Measurements from ENCODE around the gene RGS14.

DNA sequence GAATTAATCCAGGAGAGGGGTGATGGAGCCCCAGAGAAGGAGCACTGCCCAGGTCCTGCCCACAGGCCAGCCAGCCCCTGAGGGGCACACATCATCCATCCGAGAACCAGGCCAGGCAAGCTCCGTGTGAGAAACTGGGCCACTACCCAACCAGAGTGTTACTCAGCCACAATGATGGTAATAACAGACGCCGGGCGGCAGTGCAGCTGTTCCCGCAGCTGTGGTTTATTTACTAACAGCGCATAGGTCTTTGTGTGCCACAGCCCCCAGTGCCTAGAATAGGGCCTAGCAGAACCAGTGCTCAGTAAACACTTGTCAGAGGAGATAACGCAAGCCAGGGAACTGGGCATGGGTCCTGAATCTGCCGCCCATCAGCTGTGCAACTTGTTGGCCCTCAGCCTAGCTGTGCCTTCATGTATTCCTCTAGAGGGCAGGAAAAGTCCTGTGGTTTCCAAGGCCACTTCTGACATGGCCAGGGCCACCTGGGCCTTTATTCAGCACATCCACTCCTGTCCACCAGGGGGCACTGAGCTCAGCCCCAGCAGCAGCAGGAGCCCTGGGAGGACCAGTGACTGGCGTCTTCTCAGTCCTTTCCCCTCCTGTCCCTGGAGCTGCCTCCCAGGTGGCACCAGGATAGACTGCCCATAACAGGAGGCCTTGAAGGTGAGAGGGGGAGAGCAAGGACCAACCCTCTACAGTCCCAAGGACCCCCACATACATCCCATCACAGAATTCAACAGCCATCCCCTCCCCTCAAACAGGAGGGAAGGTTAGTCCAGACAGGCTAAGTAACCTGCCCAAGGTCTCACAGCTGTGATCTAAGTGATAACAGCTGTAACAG, 48.2 kb upstream of the RGS14 start:
- no peak for TF ChIP-seq POLR2A (IDR thresholded peaks at IDR 0.05)
- TF ChIP-seq, protein P1, sequence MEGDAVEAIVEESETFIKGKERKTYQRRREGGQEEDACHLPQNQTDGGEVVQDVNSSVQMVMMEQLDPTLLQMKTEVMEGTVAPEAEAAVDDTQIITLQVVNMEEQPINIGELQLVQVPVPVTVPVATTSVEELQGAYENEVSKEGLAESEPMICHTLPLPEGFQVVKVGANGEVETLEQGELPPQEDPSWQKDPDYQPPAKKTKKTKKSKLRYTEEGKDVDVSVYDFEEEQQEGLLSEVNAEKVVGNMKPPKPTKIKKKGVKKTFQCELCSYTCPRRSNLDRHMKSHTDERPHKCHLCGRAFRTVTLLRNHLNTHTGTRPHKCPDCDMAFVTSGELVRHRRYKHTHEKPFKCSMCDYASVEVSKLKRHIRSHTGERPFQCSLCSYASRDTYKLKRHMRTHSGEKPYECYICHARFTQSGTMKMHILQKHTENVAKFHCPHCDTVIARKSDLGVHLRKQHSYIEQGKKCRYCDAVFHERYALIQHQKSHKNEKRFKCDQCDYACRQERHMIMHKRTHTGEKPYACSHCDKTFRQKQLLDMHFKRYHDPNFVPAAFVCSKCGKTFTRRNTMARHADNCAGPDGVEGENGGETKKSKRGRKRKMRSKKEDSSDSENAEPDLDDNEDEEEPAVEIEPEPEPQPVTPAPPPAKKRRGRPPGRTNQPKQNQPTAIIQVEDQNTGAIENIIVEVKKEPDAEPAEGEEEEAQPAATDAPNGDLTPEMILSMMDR (IDR thresholded peaks at IDR 0.05): peak; percentile 66 to 91 (median 84)
